WERI-Rb-1 (cell line): Measurements from ENCODE around the gene GATA5.
A peak's percentile ranks its signal among the peaks of the same experiment; 100 is the strongest.
"Not testable (repeated sequence)": the region's sequence is repeated elsewhere in the genome, so short reads cannot be mapped to it uniquely, and the experiment has no call there.

Experiments
- DNase-seq: peaks from one replicate; pipeline ENCODE4 v3.0.0-alpha.2; 2020
- H3K27ac ChIP-seq: fragments of 250-450 bp; sonication (Bioruptor Pico); 2 replicates; pipeline ENCODE4 v1.5.1; 2020; ENCODE audit warnings: mild to moderate bottlenecking, moderate library complexity
- H3K27me3 ChIP-seq: fragments of 250-450 bp; sonication (Bioruptor Pico); 2 replicates; pipeline ENCODE4 v1.5.1; 2021; ENCODE audit warnings: mild to moderate bottlenecking, low read depth, moderate library complexity; ENCODE audit not compliant: insufficient read depth, severe bottlenecking
- H3K36me3 ChIP-seq: fragments of 250-450 bp; sonication (Bioruptor Pico); 2 replicates; pipeline ENCODE4 v1.5.1; 2020; ENCODE audit warnings: mild to moderate bottlenecking, moderate library complexity
- H3K4me3 ChIP-seq: 2 replicates; pipeline ENCODE4 v1.5.1; 2011; ENCODE audit warnings: low read depth, mild to moderate bottlenecking, control low read depth, low read length
- H3K9me3 ChIP-seq: fragments of 250-450 bp; sonication (Bioruptor Pico); 2 replicates; pipeline ENCODE4 v1.5.1; 2021; ENCODE audit warnings: mild to moderate bottlenecking, moderate library complexity; ENCODE audit not compliant: severe bottlenecking
- TF ChIP-seq, protein P1 (sequence below): IDR thresholded peaks from 2 replicates; pipeline ENCODE4 v1.5.1; 2011; ENCODE audit warnings: low read depth, mild to moderate bottlenecking, control low read depth, inconsistent platforms, low read length

Gene GATA5

DNA sequence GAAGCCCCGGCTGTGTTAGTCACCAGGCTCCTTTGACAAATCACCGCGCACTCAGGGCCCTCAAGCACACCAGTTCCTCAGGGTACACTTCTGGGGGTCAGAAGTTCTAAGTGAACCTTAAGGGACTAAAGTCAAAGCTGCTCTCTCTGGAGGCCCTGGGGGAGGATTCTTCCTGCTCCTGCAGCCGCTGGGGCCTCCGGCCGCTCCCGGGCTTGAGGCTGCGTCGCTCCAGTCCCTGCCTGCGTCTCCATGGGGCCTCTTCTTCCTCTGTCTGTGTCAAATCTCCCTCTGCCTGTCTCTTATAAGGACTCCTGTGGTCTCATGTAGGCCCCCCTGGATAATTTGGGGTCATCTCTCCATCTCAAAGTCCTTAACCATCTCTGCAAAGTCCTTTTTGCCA, 18.1 kb upstream of the GATA5 start:
- H3K27me3 ChIP-seq = no peaks in the 10 kb centered on the region
- no peak for DNase-seq
- H3K4me3 ChIP-seq = no peak overlapping the region
- TF ChIP-seq, protein P1, sequence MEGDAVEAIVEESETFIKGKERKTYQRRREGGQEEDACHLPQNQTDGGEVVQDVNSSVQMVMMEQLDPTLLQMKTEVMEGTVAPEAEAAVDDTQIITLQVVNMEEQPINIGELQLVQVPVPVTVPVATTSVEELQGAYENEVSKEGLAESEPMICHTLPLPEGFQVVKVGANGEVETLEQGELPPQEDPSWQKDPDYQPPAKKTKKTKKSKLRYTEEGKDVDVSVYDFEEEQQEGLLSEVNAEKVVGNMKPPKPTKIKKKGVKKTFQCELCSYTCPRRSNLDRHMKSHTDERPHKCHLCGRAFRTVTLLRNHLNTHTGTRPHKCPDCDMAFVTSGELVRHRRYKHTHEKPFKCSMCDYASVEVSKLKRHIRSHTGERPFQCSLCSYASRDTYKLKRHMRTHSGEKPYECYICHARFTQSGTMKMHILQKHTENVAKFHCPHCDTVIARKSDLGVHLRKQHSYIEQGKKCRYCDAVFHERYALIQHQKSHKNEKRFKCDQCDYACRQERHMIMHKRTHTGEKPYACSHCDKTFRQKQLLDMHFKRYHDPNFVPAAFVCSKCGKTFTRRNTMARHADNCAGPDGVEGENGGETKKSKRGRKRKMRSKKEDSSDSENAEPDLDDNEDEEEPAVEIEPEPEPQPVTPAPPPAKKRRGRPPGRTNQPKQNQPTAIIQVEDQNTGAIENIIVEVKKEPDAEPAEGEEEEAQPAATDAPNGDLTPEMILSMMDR = no peak
- no peaks in the 10 kb centered on the region for H3K9me3 ChIP-seq
- no peaks in the 10 kb centered on the region for H3K36me3 ChIP-seq
- H3K27ac ChIP-seq = no peak overlapping the region; the same call in 1 of the 2 replicates

DNA sequence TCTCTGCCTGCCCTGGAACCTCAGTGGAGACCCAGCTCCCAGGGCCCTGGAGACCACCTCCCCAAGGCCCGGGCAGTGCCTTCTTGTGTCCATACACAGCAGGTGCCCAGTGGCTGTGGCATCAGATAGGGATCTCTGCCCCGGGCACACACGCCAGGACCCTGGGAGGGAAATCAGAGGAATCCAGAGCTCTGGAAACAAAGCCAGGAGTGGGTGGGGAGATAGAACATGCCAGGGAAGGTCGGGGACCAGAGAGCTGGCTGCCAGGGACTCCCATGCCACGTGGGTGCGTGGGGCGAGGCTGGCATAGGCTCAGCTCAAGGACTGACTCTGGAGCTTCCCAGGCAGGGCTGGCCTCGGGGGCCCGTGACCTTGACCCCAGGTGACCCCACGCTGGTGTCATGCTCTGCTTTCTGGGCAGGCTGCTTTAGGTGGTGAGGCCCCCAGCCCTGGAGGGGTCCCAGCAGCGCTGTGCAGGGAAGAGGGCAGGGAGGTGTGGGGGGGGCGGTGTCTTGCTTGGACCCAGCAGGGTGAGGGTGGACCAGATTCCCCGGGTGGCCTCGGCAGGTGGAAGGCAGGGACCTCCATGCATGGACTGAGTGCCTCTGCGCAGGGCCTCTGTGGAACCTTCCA, 17.6 kb upstream of the GATA5 start:
- TF ChIP-seq, protein P1 = no peak
- H3K27me3 ChIP-seq = no peaks in the 10 kb centered on the region
- H3K4me3 ChIP-seq = no peak overlapping the region
- DNase-seq = no peak
- H3K9me3 ChIP-seq = no peaks in the 10 kb centered on the region
- no peaks in the 10 kb centered on the region for H3K36me3 ChIP-seq
- H3K27ac ChIP-seq = no peak overlapping the region; the same call in 1 of the 2 replicates

DNA sequence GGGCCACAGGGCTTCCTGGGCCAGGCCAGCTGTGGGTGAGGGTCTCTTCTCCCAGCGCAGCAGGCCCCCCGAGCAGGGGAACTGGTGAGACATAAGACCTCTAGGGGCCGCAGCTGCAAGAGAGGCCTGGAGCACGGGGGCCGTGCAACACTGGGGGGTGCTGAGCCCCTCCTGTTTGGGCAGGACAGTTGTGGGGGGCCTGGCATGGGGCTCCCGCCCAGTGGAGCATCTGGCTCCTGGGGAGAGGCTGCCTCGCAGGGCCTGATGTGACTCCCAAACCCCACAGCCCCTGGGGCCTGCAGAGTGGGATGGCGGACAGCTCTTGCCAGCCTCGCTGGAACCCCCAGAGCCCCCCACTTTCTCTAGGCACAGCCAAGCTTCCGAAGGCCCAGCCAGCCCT, 16.9 kb upstream of the GATA5 start:
- DNase-seq = no peak
- H3K27ac ChIP-seq = no peak overlapping the region; the same call in 1 of the 2 replicates
- H3K36me3 ChIP-seq = no peaks in the 10 kb centered on the region
- H3K27me3 ChIP-seq = no peaks in the 10 kb centered on the region
- H3K4me3 ChIP-seq = no peak overlapping the region
- TF ChIP-seq, protein P1 = no peak
- H3K9me3 ChIP-seq = no peaks in the 10 kb centered on the region

DNA sequence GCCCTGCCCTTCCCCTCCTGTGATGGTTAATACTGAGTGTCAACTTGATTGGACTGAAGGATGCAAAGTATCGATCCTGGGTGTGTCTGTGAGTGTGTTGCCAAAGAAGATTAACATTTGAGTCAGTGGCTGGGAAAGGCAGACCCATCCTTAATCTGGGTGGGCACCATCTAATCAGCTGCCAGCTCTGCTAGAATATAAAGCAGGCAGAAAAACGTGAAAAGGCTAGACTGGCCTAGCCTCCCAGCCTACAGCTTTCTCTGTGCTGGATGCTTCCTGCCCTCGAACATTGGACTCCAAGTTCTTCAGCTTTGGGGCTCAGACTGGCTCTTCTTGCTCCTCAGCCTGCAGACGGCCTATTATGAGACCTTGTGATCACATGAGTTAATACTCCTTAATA, 15.0 kb upstream of the GATA5 start:
- DNase-seq, H3K27me3 ChIP-seq, H3K4me3 ChIP-seq, H3K9me3 ChIP-seq, H3K36me3 ChIP-seq: not testable (repeated sequence)
- peak overlapping the region; percentile 33 for H3K27ac ChIP-seq

DNA sequence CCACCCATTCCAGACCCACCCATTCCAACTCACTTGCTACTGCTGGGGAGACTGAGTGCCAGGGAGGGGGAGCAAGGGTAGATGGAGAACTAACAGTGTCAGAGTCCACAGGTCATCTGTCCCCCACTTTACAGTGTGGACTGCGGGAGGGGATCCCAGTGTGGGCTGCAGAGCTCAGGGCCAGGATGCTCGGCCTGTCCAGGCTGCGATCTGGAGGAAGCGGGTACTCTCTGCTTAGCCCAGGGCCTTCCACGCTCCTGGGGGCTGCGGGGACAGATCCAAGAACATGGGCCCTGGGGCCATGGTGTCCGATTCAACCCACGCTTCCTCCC, 14.1 kb upstream of the GATA5 start:
- Histone ChIP-seq H3K9me3 (no peaks in the 10 kb centered on the region), H3K27ac (peak overlapping the region; percentile 33), H3K36me3 (no peaks in the 10 kb centered on the region), H3K4me3 (no peak overlapping the region), H3K27me3 (no peaks in the 10 kb centered on the region)
- TF ChIP-seq, protein P1 = no peak
- DNase-seq = no peak

DNA sequence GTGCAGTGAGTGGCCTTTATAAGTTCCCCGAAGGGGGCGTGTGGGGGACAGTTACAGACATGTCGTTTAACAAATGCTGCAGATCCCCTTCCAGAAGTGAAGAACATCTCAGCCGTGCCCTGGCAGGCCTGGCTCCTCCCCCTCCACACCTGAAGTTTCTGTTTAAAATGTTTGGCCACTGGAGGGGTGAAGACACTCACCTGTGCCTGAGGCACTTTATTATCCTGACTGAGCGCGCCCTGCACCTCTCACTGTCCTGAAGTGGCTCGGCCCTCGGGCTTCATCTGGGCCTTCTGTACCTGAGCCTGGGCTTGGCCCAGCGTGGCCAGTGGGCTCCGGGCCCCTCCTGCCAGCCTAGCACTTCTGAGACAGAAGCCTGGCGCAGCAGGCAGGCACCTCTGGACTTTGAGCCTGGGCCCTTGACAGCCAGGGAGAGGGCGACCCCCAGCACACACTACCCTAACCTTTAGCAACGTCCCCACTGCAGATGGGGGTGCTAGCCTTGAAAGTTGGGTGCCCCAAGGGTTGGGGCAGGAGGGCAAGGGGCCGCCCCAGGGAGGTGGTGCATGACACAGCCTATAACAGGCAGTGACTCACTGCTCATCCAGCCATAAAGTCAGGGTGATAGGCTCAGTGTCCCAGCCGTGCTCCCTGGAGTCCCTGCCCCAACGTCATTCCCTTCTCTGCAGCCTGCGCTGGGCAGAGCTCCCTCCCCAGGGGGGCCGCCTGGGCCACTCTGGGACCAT, 13.6 kb upstream of the GATA5 start:
- TF ChIP-seq, protein P1 = no peak
- no peaks in the 10 kb centered on the region for H3K27me3 ChIP-seq
- no peak for DNase-seq
- H3K27ac ChIP-seq = peak overlapping the region; percentile 33
- H3K9me3 ChIP-seq = no peaks in the 10 kb centered on the region
- H3K36me3 ChIP-seq = no peaks in the 10 kb centered on the region
- H3K4me3 ChIP-seq = no peak overlapping the region
